NCI-H460 (cell line): ENCODE results near the gene OTOP2. TPM values are rescaled to one million over a fixed set of nuclear protein-coding genes. Genes with fewer than 3 reads are reported as not detected.
"Not testable (repeated sequence)": the region's sequence is repeated elsewhere in the genome, so short reads cannot be mapped to it uniquely, and the experiment has no call there.

Experiments used
- DNase-seq: peaks from one replicate; pipeline ENCODE4 v3.0.0-alpha.2; 2016; ENCODE audit warnings: low read depth; ENCODE audit errors: extremely low read depth
- total RNA-seq: library from RNA; depleted of rRNA; stranded (reverse); fragments of >200 nt; shearing (Covaris generic); gene quantifications from 2 replicates; pipeline ENCODE4 v1.2.3, GENCODE V29; 2014

Gene OTOP2
- total RNA-seq, 1 experiment from 2014 or later = not detected

GRCh38 chr17:74898376-74898946 lies 25.6 kb upstream of the OTOP2 start:
- DNase-seq = no peak

DNA sequence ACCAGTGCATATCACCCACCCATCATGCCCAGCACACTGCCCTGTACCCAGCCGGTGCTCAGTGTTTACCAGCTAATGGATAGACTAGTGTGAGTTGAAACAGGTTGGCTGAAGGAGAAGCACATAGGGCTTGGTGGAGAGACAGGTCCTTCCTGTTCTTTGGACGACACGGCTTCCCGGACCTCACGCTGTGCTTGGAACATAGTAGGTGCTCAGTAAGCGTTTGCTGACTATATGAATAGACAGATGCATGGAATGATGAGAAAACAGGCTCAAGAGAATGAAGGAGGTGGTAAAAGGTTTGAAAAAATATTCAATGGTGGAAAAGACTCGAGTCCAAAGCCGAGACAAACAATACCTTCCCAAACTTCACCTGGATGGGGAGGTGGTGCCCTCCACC lies 23.9 kb upstream of the OTOP2 start:
- DNase-seq = no peak

GRCh38 chr17:74901353-74902135 lies 22.5 kb upstream of the OTOP2 start:
- DNase-seq = no peak

DNA sequence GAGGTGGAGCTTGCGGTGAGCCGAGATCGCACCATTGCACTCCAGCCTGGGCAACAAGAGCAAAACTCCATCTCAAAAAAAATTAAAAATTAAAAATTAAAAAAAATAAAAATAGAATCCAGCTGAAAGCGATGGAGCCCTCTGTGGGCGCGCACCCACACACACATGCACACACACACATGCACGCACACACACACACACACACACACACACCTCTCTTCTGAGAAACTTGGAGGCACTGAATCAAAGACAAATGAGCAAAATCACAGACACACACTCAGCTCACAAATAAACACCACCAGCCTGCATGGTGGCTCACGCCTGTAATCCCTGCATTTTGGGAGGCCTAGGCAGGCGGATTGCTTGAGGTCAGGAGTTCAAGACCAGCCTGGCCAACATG lies 21.0 kb upstream of the OTOP2 start:
- no peak for DNase-seq

DNA sequence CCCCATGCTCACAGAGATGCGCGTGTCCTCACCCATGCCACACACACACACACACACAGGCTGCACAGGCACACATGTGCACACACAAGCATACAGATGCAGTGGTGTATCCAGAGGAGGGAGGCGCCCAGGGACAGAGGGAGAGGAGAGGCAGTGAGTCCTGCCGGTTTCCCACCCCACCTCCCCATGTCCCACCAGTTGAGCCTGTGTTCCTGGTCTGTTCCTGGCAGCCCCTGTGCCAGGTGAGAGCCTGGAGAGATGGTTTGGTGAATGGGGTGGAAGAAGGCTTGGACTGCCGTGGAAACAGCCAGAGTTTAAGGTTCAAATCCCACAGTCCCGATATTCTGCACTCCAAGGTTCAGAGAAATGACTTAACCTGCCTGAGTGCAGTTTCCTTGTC lies 20.4 kb upstream of the OTOP2 start:
- DNase-seq = no peak

DNA sequence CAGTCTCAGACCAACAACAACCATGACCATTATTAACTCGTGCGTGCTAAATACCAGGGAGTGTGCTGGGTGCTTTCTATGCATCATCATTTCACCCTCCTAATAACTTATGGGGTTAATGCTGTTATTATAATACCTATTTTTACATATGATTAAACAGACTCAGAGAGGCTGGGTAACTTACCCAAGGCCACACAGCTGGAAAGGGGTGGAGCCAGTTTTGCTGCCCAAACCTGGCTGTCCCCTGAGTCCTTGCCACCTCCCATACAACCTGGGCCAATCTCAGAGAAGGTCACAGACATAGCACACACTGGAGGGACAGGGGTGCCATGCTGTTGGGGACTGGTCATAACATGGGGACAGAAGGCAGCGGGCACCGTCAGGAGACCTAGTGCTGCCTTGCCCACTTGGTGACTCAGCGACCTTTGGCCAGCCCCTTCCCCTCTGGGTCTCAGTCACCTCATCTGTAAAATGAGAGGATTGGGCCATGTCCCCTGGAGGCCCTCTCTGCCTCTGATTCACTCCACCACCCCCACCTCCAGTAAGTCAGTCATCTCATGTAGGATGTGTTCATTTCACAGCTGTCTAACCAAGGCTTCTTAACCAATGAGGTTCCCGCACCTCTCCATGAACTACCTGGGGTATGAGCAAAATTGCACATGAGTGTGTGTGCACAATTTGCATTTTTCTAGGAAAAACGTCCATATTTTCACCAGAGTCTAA lies 19.2 kb upstream of the OTOP2 start:
- DNase-seq = no peak

GRCh38 chr17:74906214-74906793 lies 17.8 kb upstream of the OTOP2 start:
- not testable (repeated sequence) for DNase-seq

GRCh38 chr17:74907012-74907411 lies 17.1 kb upstream of the OTOP2 start:
- no peak for DNase-seq

DNA sequence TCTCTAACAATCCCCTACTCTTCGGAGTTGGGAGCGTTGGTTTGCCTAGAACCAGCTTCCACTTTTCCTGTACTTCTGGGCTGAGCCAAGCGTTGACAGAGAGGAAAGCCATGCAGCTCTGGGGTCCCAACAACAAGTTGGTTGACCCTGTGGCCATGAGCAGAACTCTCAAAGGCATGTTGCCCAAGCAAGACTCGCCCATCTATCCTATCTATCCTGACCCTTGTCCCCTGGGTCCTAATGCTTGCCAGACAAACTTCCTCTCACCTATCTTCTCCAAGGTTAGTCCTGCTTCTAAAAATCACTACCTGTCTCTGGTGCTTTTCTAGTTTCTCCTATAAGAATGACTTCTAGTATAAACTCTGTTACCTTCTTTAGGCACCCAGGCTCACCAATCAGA lies 15.0 kb upstream of the OTOP2 start:
- DNase-seq = not testable (repeated sequence)

DNA sequence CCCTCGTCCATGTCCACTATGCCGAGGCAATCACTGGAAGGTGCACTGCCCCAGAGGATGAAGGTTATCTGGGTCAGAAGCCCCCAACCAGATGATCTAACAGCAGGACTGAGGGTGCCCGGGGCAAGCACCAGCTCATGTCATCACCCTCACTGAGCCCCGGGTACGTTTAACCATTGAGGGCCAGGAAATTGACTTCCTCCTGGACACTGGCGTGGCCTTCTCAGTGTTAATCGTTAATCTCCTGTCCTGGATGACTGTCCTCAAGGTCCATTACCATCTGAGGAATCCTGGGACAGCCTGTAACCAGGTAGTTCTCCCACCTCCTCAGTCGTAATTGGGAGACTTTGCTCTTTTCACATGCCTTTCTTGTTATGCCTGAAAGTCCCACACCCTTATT lies 12.7 kb upstream of the OTOP2 start:
- not testable (repeated sequence) for DNase-seq

DNA sequence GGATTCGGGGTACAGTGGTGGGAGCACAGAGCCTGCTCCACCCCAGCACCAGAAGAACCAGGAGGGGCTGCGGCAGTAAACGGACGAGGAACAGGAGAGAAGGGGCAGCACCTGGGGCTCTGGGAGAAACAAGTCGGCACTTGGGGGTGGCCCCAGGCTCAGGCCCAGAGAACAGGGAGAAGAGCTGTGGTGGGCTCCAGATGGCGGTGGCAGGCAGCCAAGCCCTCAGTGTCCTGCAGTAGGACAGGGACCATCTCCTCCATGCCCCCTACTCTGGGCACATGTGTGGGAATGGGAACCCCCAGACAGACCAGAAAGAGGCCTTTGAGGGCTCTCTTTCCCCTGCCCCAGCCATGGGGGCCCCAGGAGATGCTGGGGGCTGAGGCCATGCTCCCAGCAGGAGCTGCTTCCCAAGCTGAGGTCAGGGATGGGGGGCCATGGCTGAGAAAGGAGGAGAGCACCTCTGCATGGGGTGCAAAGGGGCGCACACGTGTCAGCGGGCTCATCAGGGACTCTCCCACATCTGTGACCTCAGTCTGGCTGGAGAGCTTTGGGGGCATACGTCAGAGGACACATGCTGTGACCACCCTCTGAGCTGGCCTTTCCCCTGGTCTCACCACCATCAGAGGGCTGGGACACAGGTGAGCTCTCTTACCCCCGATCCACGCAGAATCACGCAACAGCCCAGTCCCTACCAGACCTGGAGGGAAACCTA lies 7.8 kb upstream of the OTOP2 start:
- no peak for DNase-seq

- no peak for DNase-seq
These were observed 7.2 kb upstream of the OTOP2 start for GRCh38 chr17:74916851-74917199.

GRCh38 chr17:74917430-74917829 lies 6.6 kb upstream of the OTOP2 start:
- DNase-seq = no peak

DNA sequence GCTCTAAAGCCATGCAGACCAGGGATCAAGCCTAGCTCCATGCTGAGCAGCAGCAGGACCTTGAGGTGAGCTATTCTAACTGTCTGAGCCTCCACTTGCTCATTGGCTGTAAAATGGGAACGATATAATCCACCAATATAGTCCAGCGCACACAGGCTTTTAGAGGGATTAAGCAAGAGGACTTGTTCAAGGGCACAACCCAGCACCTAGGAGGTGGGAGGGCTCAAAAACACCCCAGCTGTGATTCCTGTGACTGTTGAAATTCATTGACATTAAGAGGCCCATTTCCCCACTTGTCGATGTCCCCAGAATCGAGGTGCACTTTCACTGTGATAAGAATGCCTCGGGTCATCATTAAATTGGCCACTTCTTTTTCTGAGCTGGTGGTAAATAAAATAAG lies 5.2 kb upstream of the OTOP2 start:
- DNase-seq = no peak

DNA sequence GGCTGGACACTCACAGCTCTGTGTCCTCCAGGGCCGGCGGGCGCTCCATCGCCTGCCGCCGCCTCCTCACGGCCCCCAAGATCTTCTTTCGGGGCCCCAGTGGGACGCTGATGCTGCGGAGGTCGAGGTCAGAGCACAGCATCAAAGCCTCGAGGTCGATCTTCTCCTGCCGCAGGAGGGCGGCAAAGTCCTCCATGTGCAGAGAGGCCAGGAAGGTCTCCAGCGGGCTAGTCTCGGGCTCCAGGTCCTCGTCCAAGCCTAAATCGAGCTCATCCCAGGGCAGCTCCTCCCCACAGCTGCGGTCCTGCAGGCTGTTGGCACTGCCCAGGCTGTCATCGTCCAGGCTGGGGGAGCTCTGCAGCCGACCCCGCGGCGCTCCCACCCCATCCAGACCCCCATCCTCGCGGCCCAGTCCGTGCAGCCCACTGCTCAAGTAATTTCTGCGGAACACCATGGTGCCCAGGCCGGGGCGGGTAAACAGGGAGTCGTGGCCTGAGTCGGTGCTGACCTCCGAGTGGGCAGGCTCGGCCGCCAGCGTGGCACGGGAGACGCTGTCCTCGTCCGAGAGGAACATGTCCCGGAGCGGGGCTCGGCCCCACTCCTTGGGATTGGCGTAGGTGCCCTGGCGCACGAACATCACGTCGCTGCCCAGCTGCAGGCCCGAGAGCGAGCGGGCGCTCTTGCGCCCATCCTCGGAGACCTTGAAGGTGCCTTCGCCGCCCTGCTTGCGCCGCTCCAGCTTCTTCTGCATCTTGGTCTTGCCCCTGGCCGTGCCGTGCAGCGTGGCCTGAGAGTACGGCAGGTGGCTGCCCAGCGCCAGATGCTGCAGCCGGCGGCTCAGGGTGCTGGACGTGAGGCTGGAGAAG lies 4.4 kb upstream of the OTOP2 start:
- DNase-seq = peak; percentile 38

DNA sequence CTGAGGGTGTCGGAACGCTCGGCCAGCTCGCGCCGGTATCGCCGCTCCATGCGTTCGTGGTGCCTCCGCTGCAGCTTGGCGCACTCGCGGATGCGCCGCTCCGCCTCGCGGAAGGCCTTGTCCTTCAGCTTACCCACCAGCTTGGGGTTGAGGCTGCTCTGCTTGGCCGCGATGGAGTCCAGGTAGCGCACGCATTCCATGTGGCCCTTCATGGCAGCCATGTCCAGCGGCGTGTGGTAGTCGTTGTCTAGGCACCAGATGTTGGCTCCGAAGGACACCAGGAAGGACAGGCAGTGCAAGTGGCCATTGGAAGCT lies 3.8 kb upstream of the OTOP2 start:
- DNase-seq = no peak

DNA sequence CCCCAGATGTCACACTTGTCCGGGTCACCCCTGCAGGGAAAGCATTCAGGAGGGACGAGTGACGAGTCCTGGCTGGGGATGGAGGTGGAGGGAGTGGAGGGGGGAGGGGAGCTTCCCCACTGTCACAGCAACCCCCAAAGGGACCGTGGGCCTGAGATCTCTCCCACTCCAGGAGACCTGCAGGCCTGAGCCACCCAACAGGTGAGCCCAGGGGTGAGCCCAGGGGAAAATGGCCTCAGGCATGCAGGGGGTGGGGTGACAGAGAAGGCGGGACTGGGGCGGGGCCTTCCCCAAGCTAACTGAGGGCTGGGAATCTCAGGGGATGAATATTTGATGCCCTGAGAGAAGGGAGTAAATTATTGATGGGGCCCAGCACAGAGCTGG lies 3.4 kb upstream of the OTOP2 start:
- DNase-seq = no peak

DNA sequence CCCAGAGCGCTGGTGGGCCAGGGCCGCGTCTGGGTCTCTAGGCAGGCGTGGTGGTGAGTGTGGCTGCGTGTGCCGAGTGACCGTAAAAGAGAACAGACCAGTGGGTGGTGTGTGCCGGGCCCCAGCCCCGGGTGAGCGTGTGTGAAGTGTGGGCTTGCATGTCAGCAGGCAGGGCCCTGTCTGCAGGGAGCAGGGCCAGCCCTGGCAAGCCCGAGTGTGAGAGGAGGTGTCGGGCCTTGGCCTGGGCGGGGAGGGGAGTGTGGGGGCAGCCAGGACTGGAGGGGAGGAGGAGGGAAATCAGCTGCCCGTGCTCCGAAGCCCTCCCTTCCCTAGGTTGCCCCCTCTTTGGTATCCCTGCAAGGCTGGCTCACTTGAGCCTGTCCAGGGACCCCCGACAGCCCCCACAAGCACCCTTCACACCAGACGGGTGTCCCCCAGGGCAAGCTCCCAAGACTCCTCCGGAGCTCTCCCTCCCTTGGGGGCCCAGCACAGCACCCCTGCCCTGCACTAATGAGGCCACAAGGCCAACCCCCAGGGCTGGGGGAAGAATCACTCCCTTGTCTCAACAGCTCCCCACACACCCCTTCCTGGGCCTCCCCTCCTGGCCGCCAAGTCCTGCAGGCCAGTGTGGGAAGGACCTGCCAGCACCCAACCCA lies 2.9 kb upstream of the OTOP2 start:
- no peak for DNase-seq

DNA sequence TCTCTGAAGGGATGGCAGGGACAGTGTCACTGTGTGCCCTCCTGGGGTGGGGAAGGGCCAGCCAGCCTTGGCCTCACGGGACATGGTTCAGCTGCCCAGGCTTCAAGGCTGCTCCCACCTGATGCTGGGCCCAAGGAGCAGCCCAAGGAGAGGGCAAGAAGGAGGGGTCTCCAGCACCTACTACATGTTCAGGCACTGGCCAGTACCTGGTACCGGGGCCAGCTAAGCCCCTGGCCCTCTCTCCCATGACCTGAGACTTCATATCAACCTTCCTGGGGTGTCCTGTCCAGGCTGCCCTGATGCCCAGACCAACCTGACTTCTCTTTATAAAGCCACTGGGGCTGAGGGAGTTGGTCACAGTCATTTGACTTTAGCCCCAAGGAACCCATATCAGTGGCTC lies 2.3 kb upstream of the OTOP2 start:
- DNase-seq = no peak

GRCh38 chr17:74922172-74922571 lies 1.9 kb upstream of the OTOP2 start:
- DNase-seq = no peak
